B cell (primary cell): ENCODE measurements around the gene E2F6.

Experiments used
- CTCF ChIP-seq: fragments of 200-600 bp; IDR thresholded peaks from one replicate; pipeline ENCODE4 v1.8.0; 2022; ENCODE audit warnings: antibody characterized with exemption, mild to moderate bottlenecking
- EZH2 ChIP-seq: IDR thresholded peaks from 2 replicates; pipeline ENCODE4 v1.6.1; 2012; ENCODE audit warnings: borderline replicate concordance, low read depth, mild to moderate bottlenecking, moderate library complexity, low read length; ENCODE audit not compliant: insufficient read depth, poor library complexity, severe bottlenecking

GRCh38 chr2:11488809-11489208 is 22.8 kb upstream of the E2F6 start:
- TF ChIP-seq CTCF = no peak
- TF ChIP-seq EZH2 = no peak
